ENCODE data around the gene ABCC12. TPM values are rescaled to one million over a fixed set of nuclear protein-coding genes. Genes with fewer than 3 reads are reported as not detected.
A peak's percentile ranks its signal among the peaks of the same experiment; 100 is the strongest.

The ABCC12 gene
- total RNA-seq, 1 donor from 2014 or later, result 0.69 TPM

- DNase-seq (ENCODE audit: low spot score), result no peak
These were observed 10.3 kb upstream of the ABCC12 start for GRCh38 chr16:48165961-48166578.

DNA sequence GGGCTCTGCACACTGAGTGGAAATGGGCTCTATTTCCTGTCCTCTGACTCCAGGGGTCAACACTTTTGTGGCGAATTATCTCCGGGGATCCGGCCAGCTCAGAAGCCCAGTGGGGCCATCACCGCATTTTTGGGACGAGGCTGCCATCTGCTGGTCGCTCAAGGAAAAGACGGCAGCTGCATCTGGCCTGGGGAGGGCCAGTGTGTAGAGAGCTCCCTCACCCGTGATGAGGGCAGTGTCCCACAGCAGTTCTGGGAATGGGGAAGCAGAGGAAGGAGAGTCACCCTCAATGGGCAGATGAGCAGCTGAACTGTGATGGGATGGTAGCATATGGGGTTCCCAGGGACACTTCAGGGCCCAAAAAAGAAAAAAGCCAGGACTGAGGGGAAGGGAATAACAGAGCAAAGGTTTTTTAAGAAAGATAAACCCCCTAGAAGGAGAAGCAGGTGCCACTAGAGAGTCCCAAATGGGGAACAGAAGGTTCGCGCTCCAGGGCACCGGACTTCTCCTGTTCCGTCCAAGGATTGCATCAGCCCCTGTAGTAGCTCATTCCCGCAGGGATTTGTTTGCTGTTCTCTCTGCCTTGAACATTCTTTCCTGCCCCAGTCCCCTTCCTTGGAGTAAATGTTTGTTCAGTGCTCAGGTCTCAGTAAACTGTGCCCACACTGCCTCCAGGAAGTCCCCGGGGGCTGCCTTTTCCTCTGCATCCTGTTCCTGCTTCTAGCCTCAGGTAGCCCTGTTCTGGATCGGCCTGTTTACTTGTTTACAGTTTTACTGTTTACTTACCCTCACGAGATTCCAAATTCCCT lies 9.3 kb upstream of the ABCC12 start:
- DNase-seq (ENCODE audit: low spot score), result peak; percentile 75

- DNase-seq (ENCODE audit: low spot score), result no peak
These were observed 7.1 kb upstream of the ABCC12 start for GRCh38 chr16:48162839-48163410.

DNA sequence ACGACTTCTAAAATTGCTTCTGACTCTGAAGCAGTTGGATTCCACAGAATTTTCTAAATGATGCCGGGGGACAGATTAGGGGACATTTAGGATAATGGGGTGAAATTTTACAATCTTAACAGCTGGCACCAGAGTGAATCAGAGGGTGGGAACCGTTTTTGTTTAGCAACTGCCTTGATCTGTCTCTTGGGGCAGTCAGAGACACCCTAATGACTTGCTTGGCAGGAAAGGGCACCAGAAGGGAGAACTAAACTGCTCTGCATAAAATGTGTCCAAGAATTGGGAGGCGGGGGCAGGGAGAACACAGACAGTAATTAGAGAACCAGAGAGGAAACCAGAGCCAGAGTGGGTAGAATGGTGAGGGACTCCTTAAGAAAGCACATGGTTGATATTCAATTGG lies 6.1 kb upstream of the ABCC12 start:
- DNase-seq (ENCODE audit: low spot score), result no peak

DNA sequence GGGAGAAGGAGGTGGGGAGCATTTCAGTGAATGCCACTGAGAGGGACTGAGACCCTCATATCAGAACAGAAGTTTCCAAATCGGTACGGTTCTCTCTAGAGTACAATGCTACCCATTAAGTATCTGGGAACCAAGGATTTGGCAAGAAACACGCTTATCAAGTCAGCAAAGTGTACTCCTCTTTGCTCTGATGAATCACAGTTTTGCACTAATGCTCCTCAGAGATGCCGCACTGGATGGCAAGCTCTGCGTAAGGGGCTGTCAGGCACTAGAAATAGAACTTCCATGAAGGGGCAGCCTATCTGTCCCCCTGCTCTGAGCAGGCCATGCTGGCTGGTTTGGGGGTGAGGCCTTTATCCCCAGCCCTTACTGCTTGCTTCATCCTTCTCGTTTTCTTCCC lies 4.8 kb upstream of the ABCC12 start:
- DNase-seq (ENCODE audit: low spot score), result no peak

GRCh38 chr16:48158296-48158695 lies 2.5 kb upstream of the ABCC12 start:
- DNase-seq (ENCODE audit: low spot score), result no peak

GRCh38 chr16:48157794-48158193 lies 2.0 kb upstream of the ABCC12 start:
- no peak for DNase-seq (ENCODE audit: low spot score)

- DNase-seq (ENCODE audit: low spot score), result no peak
These were observed 1.5 kb upstream of the ABCC12 start for GRCh38 chr16:48157302-48157701.

DNA sequence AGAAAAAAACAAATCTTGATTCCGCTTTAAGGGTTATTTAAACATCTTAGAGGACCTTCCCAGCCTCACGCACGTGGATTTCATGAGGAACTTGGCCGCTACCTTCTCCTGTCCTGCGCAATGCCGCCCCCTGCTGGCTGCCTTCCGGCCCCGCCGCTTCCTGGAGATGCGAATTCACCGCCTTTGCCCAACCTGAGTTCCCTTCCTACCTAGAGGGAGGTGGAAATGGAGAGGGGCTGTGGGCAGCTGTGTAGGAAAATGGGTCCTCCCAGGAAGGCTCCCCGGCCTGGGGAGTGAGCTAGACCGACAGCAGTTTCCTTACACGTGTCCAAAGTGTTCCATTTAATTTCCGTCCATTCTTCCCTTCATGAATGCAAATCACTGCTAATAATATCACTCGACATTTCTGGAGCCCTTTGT lies 1.0 kb upstream of the ABCC12 start:
- peak; percentile 82 for DNase-seq (ENCODE audit: low spot score)

GRCh38 chr16:48153774-48154173 lies 2.0 kb downstream of the ABCC12 start:
- no peak for DNase-seq (ENCODE audit: low spot score)

GRCh38 chr16:48152226-48152625 lies 3.6 kb downstream of the ABCC12 start:
- DNase-seq (ENCODE audit: low spot score), result no peak

- DNase-seq (ENCODE audit: low spot score), result no peak
These were observed 5.1 kb downstream of the ABCC12 start for GRCh38 chr16:48150707-48151106.

DNA sequence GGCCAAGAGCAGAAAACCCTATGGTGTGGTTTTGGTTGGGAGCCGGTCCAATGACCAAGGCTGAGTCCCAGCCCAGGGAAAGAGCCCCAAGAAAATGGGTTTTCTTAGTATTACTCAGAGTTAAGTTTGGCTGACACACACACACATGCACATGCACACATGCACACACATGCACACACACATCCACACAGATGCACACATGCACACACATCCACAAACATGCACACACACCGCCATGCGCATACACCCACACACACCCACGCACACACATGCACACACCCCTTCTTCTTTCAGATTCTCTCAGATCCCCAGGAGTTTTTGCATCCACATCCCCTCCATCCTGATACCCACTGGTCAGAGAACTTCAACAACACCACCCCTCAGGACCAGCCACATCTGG lies 9.1 kb downstream of the ABCC12 start:
- no peak for DNase-seq (ENCODE audit: low spot score)

- DNase-seq (ENCODE audit: low spot score), result no peak
These were observed 9.7 kb downstream of the ABCC12 start for GRCh38 chr16:48146131-48146530.

DNA sequence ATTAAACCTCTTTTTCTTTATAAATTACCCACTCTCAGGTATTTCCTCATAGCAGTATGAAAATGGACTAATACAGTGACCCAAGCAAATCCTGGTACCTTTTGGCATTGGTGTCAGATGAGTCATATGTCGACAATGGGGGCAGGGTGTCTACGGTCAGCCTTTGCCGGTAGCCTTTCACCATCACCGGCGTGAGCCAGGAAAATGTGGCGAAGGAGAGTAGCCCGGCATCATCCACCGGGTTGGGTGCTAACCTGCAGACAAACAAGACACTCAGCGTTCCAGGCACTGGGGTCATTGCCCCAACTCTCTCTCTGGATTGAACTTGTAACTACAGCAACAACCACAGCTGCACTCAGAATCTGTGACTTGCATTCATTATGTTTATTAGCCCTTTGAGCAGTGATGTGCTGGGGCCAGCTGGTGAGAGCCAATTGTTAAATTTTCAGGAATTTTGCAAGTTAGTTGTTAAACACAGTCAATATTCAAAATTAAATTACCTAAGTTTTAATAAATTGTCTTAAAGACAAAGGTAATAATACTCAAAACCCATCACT lies 11.9 kb downstream of the ABCC12 start:
- no peak for DNase-seq (ENCODE audit: low spot score)

GRCh38 chr16:48140821-48141220 lies 15.0 kb downstream of the ABCC12 start:
- DNase-seq (ENCODE audit: low spot score), result no peak

GRCh38 chr16:48139517-48139916 lies 16.3 kb downstream of the ABCC12 start:
- DNase-seq (ENCODE audit: low spot score), result no peak

DNA sequence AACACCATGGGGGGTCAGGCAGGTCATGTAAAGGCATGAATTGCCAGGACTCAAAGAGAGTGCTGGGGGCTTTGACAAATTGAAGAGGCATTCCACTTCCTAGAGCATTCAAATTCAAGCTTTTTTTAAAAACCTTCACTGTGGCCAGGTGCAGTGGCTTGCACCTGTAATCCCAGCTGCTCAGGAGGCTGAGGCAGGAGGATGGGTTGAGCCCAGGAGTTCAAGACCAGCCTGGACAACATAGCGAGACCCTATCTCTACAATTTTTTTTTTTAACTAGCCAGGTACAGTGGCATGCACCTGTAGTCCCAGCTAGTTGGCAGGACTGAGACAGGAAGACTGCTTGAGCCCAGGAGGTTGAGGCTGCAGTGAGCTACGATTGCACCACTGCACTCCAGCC lies 17.2 kb downstream of the ABCC12 start:
- no peak for DNase-seq (ENCODE audit: low spot score)

GRCh38 chr16:48137822-48138221 lies 18.0 kb downstream of the ABCC12 start:
- no peak for DNase-seq (ENCODE audit: low spot score)

- DNase-seq (ENCODE audit: low spot score), result no peak
These were observed 19.0 kb downstream of the ABCC12 start for GRCh38 chr16:48136547-48137360.

GRCh38 chr16:48133455-48134211 lies 22.2 kb downstream of the ABCC12 start:
- DNase-seq (ENCODE audit: low spot score), result peak; percentile 14

All from mucosa of gallbladder (tissue), 1 donor.